ENCODE measurements around the gene TBX3.
"Not testable (repeated sequence)": the region's sequence is repeated elsewhere in the genome, so short reads cannot be mapped to it uniquely, and the experiment has no call there.

TBX3 gene
- 0 to 0.12 (median 0) reads per million in 4 donors for total RNA-seq

- DNase-seq = peak in 2 of 5 donors; percentile 5 to 61
These were observed at the start of gene TBX3 for GRCh38 chr12:114684098-114684869. Gene TBX3, minus strand, starts transcription at chr12:114684175. Its CDS starts 975 bp downstream, at chr12:114683200.

DNA sequence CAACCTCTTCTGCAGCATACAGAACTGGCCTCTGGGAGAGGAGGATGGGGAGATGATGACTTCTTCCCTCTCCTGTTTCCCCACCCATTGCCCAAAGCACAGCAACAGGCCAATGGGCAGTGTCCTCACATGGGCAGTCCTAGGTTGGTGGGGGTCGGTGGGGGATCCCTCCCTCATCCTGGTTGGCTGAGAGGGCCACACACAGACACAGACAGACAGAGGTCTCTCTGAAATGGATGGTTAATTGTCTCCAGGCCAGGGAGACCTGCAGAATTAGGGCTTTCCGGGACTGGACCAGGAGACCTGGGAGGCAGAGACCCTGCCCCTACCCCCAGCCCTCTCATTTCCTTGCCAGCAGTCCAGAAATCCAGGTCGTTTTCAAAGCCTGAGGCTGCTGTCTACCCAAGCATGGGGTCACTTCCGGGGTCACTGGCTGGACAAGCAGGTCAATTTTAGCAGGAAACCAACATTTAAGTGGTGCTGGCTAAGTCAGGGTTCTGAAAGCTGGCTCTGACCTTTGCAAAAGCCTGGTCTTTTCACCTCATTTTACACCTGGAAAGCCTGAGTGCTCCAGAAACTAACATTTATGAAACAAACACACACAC lies 48.6 kb upstream of the TBX3 start:
- no peak for DNase-seq

DNA sequence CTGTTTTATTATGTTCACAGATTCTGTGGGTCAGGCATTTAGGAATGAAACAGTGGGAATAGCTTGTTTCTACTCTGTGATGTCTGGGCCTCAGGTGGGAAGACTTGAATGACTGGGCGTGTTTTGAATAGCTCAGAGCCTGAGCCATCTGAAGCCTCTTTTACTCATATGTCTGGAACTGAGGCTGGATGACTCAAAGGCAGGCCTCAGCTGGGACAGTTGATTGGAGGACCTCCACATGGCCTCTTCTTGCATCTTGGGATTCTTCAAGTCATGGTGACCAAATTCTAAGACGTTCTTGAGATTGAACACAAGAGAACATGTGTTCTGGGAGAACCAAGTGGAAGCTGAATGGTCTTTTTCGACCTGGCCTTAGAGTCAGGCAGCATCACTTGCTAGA lies 45.8 kb upstream of the TBX3 start:
- DNase-seq = no peak

DNA sequence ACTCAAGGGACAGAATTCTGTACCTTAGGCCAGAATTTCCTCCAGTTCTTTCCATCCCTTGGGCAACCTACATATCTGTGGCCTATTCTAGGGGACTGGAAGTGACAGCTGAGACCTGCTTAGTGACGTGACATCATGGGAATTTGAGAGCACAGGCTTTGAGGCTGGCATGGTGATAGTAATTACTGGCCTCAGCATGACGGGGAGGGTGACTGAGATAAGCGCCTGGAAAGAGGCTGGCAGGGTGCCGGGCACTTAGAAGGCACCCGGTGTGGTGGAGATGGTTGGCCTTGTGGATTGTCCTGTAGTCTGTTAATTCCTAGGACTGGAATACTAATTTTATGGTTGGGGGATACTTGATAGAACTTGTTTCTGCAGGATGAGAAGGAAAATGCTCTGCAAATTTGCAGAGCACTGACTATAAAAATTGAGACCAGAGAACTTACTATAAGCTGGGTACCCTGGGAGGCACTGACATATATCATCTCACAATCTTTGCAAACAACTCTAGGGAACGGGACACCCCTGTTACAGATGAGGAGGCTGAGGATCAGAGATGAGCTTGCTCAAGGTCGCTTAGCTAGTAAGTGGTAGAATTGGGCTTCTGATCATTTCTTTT lies 42.2 kb upstream of the TBX3 start:
- DNase-seq = no peak

DNA sequence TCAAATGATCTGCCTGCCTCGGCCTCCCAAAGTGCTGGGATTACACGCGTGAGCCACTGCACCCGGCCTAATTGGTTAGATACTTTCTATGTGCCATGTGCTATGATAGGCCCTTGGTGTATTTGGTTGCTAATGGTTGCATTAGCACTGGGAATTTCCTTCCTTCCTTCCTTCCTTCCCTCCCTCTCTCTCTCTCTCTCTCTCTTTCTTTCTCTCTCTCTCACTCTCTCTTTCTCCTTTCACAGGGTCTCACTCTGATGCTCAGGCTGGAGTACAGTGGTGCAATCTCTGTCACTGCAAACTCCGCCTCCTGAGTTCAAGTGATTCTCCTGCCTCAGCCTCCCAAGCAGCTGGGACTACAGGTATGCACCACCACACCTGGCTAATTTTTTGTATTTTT lies 38.2 kb upstream of the TBX3 start:
- DNase-seq = not testable (repeated sequence)

- no peak for DNase-seq
These were observed 37.3 kb upstream of the TBX3 start for GRCh38 chr12:114721266-114721665.

- DNase-seq = no peak
These were observed 29.7 kb upstream of the TBX3 start for GRCh38 chr12:114713466-114714215.

DNA sequence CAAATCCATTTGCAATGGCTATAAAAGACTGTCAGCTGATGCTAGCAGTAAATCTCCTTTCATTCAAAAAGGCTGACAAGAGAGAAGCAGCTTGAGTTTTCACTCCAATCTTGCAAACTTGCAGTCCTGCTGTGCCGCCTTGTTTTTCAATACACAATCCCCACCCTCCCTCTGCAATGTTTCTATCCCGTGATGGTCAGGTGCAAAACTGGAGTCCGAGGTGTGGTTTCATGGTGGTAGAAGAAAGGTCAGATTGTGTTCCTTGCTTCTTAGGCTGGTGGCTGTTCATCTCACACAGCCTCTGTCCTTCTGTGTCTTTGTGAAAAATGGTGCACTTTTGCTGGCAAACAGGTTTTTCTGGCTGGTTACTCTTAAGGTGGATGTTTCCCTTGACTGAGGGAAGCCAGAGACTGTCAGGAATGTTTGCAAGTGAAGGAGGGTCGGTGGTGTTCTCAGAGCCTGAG lies 27.7 kb upstream of the TBX3 start:
- no peak for DNase-seq

GRCh38 chr12:114710151-114710550 lies 26.2 kb upstream of the TBX3 start:
- no peak for DNase-seq

DNA sequence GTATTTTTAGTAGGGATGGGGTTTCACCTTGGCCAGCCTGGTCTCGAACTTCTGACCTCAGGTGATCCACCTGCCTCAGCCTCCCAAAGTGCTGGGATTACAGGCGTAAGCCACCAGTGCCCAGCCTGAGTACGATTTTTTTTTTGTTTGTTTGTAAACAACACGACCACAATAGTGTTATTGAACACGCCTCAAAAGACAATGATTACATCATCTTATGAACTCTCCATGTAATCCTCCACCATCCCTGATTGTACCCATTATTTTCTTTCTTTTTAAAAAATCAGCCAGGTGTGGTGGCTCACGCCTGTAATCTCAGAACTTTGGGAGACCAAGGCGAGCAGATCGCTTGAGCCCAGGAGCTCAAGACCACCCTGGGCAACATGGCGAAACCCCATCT lies 25.1 kb upstream of the TBX3 start:
- no peak for DNase-seq

GRCh38 chr12:114708598-114708997 lies 24.6 kb upstream of the TBX3 start:
- not testable (repeated sequence) for DNase-seq

GRCh38 chr12:114704096-114704495 lies 20.1 kb upstream of the TBX3 start:
- DNase-seq = no peak

DNA sequence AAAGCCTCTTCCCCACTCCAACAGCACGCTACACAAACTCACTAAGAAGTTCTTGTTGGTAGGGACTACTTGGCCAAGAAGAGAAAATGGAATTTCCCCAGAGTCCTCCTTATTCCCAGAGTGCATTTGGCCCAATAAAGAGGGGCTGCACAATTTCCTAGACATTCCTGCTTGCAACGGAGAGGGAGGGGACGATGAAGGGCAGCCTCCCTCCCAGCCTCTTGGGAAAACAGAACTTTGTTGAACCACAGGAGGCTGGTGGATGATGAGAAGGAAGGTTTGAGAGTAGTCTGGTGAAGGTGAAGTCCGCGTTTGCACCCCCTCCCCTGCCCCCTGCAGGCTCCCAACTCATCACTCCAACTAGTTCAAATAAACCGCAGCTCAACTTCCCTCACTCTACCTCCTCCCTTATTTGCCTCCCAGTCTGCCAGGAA lies 19.1 kb upstream of the TBX3 start:
- DNase-seq = no peak

DNA sequence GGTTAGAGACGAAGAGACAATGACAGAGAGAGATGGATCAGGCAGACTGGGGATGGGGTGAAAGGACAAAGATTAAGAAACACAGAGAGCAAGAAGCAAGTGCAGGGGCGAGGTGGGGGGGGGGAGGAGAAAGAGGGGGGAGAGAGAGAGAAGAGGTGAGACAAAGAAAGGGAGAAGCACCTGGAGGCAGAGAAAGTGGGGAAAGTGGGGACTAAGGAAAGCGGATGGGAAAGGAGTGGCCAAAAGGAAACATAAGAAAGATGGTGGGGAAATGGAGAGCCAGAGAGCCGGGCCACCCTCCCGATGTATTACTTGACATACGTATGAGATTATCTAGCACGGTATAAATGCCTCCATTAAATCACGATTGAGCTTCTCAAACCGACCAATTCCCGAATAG lies 18.5 kb upstream of the TBX3 start:
- DNase-seq = no peak

DNA sequence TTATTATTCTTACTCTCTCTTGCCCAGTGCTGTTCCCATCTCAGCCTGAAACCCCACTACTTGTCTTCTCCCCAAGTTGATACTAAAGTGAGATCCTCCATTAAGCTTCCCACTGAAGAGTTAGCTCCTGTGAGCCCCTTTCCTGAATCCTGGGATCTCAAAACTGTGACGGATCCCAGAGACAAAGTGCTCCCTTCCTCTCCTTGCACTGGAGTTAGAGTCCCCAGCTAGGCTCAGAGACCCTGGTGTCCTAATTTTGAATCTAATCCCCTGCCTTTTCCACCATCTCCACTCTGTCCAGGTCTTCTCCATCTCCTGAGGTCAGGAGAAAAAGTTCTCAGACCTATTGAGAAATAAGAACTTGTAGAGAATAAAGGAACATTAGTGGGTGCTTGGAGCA lies 17.6 kb upstream of the TBX3 start:
- DNase-seq = no peak

DNA sequence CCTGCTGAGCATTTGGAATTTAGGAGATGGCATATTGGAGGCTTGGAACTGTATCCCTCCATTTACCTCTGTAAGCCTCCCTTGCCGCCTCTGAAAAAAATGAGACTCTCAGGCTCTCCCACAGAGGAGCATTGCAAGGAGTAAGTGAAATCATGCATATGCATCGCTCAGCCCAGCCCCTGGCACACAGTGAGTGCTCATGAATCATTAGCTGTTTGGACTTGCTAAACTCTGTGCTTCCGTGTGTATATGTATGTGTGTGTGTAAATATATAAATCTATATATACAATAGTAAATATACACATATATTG lies 17.1 kb upstream of the TBX3 start:
- DNase-seq = no peak

DNA sequence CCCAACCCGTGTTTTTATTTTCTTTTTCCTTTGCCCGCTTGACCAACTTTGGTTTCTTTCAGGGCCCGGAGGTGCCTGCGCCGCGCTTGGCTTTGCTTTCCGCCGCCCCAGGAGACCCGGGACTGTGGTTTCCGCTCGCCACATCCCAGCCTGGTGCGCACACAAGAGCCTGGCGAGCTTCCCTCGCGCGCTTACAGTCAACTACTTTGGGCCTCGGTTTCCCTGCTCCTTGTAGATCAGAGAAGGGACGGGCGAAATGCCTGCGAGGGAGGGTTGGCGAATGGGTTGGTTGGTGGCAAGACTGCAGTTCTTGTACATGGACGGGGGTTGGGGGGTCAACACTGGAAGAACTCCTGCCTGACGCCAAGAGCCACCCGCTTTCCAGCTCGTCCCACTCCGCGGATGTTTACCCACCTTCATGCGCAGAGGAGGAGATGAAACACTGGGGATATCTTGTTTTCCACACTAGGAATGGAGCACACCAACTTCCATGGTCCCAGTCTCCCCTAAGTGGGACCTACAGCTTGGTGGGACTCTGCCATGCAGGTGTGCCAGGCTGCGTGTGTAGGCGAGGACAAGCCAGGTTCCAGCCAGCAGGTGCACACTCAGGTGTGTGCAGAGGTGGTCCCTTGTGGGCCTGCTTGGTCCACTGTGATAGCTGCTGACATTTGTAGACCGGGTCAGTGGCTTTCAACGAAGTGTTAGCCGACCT lies 16.6 kb upstream of the TBX3 start:
- no peak for DNase-seq

DNA sequence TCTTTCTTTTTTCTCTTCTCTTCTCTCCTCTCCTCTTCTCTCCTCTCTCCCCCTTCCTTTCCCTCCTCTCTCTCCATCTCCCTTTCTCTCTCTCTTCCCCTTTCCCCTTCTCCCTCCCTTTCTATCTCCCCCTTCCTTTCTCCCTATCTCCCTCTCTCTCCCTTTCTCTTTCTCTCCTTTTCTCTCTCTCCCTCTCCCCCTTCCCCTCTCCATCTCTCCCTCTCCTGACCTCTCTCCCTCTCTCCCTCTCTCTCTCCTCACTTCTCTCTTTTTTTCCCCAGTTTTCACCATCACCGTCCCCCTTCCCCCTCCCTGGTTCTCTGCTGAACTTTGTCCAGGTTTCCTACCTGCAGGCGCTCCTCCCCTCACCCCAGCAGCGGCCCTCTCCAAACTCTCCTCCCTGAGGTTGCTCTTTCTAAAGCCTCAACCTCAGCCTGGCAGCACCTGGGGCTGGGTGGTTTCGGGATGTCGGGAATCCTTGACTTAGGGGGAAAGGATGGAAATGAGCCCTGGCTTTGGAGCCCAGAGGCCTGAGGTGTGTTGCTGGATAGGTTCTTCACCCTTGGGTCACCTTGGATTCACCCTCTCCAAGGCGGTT lies 14.7 kb upstream of the TBX3 start:
- no peak for DNase-seq

DNA sequence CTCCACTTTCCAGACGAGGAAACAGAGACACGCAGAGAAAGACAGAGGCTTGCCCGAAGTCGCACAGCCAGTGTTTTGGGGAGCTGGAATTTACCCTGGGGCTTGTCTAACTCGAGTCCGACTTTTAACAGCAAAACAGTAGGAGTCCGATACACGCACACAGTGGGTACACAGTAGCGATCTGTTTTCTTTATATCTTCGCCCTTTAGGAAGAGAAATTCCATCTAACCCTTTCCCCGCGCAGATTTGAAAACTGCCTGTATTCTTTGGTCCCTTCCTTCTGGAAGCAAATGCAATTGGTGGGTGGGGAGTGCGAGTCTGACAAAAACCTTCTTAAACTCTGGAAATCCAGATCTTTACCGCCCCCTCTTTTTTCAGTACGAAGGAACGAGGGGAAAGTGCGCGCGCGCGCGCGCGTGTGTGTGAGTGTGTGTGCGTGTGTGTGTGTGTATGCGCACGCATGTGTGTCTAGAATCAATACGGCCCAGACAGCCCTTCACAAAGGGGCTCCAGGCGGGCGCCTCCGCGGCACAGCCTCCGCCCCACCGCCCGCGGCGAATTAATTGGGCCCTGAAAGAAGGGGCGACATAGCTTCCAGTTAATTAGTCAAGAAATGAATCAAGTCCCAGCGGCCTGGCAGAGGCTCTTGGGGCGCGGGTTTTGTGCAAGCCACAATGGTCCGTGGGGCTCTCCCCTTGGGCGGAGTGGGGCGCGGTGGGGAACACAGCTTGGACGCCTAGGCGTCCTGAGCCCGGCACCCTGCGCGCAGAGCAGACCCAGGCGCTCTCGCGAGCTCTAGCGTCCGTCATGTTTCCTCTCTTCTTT lies 14.0 kb upstream of the TBX3 start:
- DNase-seq = no peak

GRCh38 chr12:114697243-114697716 lies 13.3 kb upstream of the TBX3 start:
- DNase-seq = no peak

Measured in T-helper 1 cell (primary cell).